K562 (cell line): Measurements from ENCODE around the gene COQ5. TPM values are rescaled to one million over a fixed set of nuclear protein-coding genes. Genes with fewer than 3 reads are reported as not detected.
A peak's percentile ranks its signal among the peaks of the same experiment; 100 is the strongest.

Experiments used
- EZH2 ChIP-seq: IDR thresholded peaks from 2 replicates; pipeline ENCODE4 v1.6.1; 2012; ENCODE audit warnings: low read depth, mild to moderate bottlenecking, inconsistent platforms, low read length, borderline replicate concordance
- FOXJ2 ChIP-seq: fragments of 200-800 bp; sonication (Bioruptor generic); IDR thresholded peaks from 2 replicates; pipeline ENCODE4 v1.6.1; 2016; ENCODE audit warnings: missing genetic modification characterization, missing compliant biosample characterization
- FOXK1 ChIP-seq: sonication (generic); formaldehyde crosslinking; IDR thresholded peaks from 2 replicates; pipeline ENCODE4 v1.8.0; 2022; ENCODE audit warnings: missing genetic modification reagents, mild to moderate bottlenecking, borderline replicate concordance
- GABPA ChIP-seq: fragments of 200-800 bp; sonication (Bioruptor generic); conservative IDR thresholded peaks from 2 replicates; pipeline ENCODE4 v1.6.1; 2016; ENCODE audit warnings: low read depth, missing genetic modification characterization, missing compliant biosample characterization
- KLF1 ChIP-seq: fragments of 450-650 bp; IDR thresholded peaks from 2 replicates; pipeline ENCODE4 v1.6.1; 2016; ENCODE audit warnings: missing genetic modification characterization, missing compliant biosample characterization
- NONO ChIP-seq, 2 experiments: fragments of 200-400 bp in 1 of 2; fragments of 450-650 bp in 1 of 2; formaldehyde crosslinking in 1 of 2; IDR thresholded peaks; 2 replicates each; pipeline ENCODE4 v1.6.1; 2017; ENCODE audit warnings: low read depth in 2 of 2, mild to moderate bottlenecking in 2 of 2, moderate library complexity in 2 of 2, low read length in 1 of 2
- RCOR1 ChIP-seq, 2 experiments: IDR thresholded peaks; 2 replicates each; pipeline ENCODE4 v1.6.1; 2012; ENCODE audit warnings: low read depth in 2 of 2, low read length in 2 of 2, borderline replicate concordance in 1 of 2, improper control_type of control experiment in 1 of 2
- SAP30 ChIP-seq: fragments of 200-600 bp; sonication (generic); IDR thresholded peaks from 2 replicates; pipeline ENCODE4 v1.6.1; 2012; ENCODE audit warnings: borderline replicate concordance, low read depth, mild to moderate bottlenecking, moderate library complexity, low read length, control low read depth, inconsistent platforms; ENCODE audit not compliant: insufficient read depth, poor library complexity, severe bottlenecking
- SNRNP70 ChIP-seq: fragments of 200-400 bp; formaldehyde crosslinking; optimal IDR thresholded peaks from 2 replicates; pipeline ENCODE3; 2017; ENCODE audit warnings: low read depth, low read length
- STAT5B ChIP-seq: fragments of 250-450 bp; sonication (Bioruptor Pico); IDR thresholded peaks from 2 replicates; pipeline ENCODE4 v1.8.0; 2021; ENCODE audit warnings: mild to moderate bottlenecking, inconsistent platforms
- TAF7 ChIP-seq: fragments of 450-650 bp; IDR thresholded peaks from 2 replicates; pipeline ENCODE4 v1.6.1; 2016; ENCODE audit warnings: missing genetic modification characterization, missing compliant biosample characterization
- ZBED1 ChIP-seq: IDR thresholded peaks from 2 replicates; pipeline ENCODE4 v1.6.1; 2014
- ZNF644 ChIP-seq: fragments of 200-800 bp; sonication (Bioruptor generic); IDR thresholded peaks from 2 replicates; pipeline ENCODE4 v1.6.1; 2016; ENCODE audit warnings: low read depth, missing genetic modification characterization, missing compliant biosample characterization
- polyA plus RNA-seq, 8 experiments: library from polyadenylated mRNA; depleted of rRNA in 4 of 8; stranded (reverse) in 5 of 8; unstranded in 3 of 8; fragments of >200 nt; fragmentation: Nextera tagmentation in 2 of 8; fragmentation: Illumina TruSeq in 1 of 8; extraction: Ambion mirVana in 2 of 8; extraction: Trizol in 1 of 8; gene quantifications; 2 replicates each; pipeline versions ENCODE4 v1.2.1 to v1.2.3, GENCODE V29; 2011 to 2014; ENCODE audit warnings: inconsistent platforms in 1 of 8, missing spikeins in 1 of 8
- total RNA-seq, 7 experiments: library from RNA; depleted of rRNA in 6 of 7; stranded (reverse); fragments of >200 nt in 6 of 7; fragmentation: Illumina TruSeq in 2 of 7; extraction: Trizol in 2 of 7; gene quantifications; 2 replicates each; pipeline versions ENCODE4 v1.2.1 to v1.2.3, GENCODE V29; 2011 to 2021; ENCODE audit warnings: low replicate concordance in 1 of 7
- TF ChIP-seq, protein P1 (sequence below), 2 experiments: fragments of 450-650 bp in 1 of 2; sonication (generic) in 1 of 2; formaldehyde crosslinking in 1 of 2; IDR thresholded peaks; 2 replicates each; pipeline versions ENCODE4 v1.7.1 to v1.9.0; 2016 to 2022; ENCODE audit warnings: inconsistent platforms in 1 of 2, mild to moderate bottlenecking in 1 of 2, missing genetic modification reagents in 1 of 2
- TF ChIP-seq, protein P2 (sequence below): fragments of 450-650 bp; IDR thresholded peaks from 2 replicates; pipeline ENCODE4 v1.6.1; 2016; ENCODE audit warnings: borderline replicate concordance
- TF ChIP-seq, protein P3 (sequence below): fragments of 250-450 bp; sonication (Bioruptor Pico); IDR thresholded peaks from 2 replicates; pipeline ENCODE4 v1.5.0; 2021

Gene COQ5
- total and polyA plus RNA-seq, 9 of the 15 experiments (the other 6 are each of a cell fraction or from before 2014, with no cell fraction given), result 19.2 to 59.7 (median 30.4) TPM

DNA sequence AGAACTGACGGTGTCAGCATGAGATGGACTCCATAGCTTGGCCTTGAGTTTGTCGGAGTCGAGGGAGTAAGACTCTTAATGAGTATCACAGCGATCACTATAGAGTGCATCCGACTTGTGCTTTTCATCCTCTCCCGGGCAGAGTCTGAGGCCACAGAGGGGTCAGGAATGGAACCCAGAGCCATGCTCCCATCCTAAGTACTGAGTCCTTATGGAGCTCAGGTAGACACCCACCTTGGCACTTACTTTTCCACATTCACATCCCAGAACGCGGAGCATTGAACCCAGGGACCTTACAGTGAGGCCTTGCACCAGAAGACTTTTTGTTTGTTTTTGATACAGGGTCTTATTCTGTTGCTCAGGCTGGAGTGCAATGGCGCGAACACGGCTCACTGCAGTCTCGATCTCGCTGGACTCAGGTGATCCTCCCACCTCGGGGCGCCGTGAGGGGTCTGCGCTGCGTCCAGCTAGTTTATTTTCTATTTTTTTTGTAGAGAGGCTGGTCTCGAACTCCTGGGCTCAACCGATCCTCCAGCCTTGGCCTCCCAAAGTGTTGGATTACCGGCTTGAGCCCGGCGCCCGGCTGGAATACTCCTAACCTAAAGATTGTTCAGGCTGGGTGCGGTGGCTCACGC, 58.7 kb downstream of the COQ5 start (continued):
- TF ChIP-seq, protein P1, sequence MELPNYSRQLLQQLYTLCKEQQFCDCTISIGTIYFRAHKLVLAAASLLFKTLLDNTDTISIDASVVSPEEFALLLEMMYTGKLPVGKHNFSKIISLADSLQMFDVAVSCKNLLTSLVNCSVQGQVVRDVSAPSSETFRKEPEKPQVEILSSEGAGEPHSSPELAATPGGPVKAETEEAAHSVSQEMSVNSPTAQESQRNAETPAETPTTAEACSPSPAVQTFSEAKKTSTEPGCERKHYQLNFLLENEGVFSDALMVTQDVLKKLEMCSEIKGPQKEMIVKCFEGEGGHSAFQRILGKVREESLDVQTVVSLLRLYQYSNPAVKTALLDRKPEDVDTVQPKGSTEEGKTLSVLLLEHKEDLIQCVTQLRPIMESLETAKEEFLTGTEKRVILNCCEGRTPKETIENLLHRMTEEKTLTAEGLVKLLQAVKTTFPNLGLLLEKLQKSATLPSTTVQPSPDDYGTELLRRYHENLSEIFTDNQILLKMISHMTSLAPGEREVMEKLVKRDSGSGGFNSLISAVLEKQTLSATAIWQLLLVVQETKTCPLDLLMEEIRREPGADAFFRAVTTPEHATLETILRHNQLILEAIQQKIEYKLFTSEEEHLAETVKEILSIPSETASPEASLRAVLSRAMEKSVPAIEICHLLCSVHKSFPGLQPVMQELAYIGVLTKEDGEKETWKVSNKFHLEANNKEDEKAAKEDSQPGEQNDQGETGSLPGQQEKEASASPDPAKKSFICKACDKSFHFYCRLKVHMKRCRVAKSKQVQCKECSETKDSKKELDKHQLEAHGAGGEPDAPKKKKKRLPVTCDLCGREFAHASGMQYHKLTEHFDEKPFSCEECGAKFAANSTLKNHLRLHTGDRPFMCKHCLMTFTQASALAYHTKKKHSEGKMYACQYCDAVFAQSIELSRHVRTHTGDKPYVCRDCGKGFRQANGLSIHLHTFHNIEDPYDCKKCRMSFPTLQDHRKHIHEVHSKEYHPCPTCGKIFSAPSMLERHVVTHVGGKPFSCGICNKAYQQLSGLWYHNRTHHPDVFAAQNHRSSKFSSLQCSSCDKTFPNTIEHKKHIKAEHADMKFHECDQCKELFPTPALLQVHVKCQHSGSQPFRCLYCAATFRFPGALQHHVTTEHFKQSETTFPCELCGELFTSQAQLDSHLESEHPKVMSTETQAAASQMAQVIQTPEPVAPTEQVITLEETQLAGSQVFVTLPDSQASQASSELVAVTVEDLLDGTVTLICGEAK (IDR thresholded peaks at IDR 0.05), result no peak
- TF ChIP-seq, protein P1 (CRISPR knock-in tag; IDR thresholded peaks at IDR 0.05), result no peak
- peak; percentile 63 for TF ChIP-seq SAP30
- no peak for TF ChIP-seq EZH2
- TF ChIP-seq, protein P2, sequence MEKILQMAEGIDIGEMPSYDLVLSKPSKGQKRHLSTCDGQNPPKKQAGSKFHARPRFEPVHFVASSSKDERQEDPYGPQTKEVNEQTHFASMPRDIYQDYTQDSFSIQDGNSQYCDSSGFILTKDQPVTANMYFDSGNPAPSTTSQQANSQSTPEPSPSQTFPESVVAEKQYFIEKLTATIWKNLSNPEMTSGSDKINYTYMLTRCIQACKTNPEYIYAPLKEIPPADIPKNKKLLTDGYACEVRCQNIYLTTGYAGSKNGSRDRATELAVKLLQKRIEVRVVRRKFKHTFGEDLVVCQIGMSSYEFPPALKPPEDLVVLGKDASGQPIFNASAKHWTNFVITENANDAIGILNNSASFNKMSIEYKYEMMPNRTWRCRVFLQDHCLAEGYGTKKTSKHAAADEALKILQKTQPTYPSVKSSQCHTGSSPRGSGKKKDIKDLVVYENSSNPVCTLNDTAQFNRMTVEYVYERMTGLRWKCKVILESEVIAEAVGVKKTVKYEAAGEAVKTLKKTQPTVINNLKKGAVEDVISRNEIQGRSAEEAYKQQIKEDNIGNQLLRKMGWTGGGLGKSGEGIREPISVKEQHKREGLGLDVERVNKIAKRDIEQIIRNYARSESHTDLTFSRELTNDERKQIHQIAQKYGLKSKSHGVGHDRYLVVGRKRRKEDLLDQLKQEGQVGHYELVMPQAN, result no peak
- TF ChIP-seq GABPA (tag), result no peak
- TF ChIP-seq TAF7 (tag), result 0 out of 2 replicates have a peak, but pooled peaks have one; percentile 7
- no peak; a peak in 1 of 4 replicates for TF ChIP-seq NONO (IDR thresholded peaks at IDR 0.05; ENCODE audit: low read depth in 2 of 2, low read length in 1 of 2)
- TF ChIP-seq FOXJ2 (tag), result no peak
- no peak for TF ChIP-seq FOXK1
- TF ChIP-seq SNRNP70, result no peak
- no peak for TF ChIP-seq ZBED1
- no peak for TF ChIP-seq KLF1 (tag)
- no peak for TF ChIP-seq RCOR1 (IDR thresholded peaks at IDR 0.05; ENCODE audit: borderline replicate concordance in 1 of 2, low read depth in 2 of 2, low read length in 2 of 2)
- no peak for TF ChIP-seq ZNF644 (tag)
- no peak for TF ChIP-seq STAT5B (CRISPR knock-in tag)
- TF ChIP-seq, protein P3, sequence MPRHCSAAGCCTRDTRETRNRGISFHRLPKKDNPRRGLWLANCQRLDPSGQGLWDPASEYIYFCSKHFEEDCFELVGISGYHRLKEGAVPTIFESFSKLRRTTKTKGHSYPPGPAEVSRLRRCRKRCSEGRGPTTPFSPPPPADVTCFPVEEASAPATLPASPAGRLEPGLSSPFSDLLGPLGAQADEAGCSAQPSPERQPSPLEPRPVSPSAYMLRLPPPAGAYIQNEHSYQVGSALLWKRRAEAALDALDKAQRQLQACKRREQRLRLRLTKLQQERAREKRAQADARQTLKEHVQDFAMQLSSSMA (CRISPR knock-in tag), result no peak
